ENCODE data around the gene RASA2.

DNA sequence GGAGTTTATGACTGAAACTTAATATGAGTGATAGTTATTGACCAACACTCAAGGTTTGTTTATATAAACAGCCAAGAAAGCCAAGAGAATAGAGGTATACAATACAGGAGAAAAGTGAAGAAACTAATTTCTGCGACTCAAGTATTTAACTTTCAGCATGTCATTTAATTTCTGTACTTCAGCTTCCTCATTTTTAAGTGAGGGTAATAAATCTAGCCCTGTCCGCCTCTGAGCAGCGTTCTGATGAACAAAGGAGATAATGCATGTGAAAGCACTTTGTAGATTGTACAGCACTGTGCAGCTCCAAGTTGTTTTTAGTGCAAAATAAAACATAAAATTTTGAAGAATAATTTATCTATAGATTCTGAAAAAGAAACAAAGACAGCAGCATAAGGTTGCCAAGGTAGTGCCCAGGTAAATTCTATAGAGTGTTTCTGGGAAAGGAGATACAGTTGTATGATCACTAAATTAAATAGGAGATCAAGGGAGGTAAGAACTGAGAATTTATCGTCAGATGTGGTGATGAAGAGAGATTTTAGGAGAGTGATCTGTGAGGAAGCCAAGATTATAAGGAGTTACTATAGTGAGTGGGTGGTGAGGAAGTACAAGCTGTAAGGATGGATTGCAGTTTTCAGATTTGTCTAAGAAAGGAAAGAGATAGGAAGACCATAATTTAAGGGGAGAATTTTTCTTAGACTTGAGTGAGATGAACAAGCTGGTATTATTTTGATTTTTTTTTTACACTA lies 71.3 kb downstream of the RASA2 start:
- no peak for TF ChIP-seq POLR2A (IDR thresholded peaks at IDR 0.05)
- TF ChIP-seq, protein P1, sequence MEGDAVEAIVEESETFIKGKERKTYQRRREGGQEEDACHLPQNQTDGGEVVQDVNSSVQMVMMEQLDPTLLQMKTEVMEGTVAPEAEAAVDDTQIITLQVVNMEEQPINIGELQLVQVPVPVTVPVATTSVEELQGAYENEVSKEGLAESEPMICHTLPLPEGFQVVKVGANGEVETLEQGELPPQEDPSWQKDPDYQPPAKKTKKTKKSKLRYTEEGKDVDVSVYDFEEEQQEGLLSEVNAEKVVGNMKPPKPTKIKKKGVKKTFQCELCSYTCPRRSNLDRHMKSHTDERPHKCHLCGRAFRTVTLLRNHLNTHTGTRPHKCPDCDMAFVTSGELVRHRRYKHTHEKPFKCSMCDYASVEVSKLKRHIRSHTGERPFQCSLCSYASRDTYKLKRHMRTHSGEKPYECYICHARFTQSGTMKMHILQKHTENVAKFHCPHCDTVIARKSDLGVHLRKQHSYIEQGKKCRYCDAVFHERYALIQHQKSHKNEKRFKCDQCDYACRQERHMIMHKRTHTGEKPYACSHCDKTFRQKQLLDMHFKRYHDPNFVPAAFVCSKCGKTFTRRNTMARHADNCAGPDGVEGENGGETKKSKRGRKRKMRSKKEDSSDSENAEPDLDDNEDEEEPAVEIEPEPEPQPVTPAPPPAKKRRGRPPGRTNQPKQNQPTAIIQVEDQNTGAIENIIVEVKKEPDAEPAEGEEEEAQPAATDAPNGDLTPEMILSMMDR (IDR thresholded peaks at IDR 0.05), result no peak
